H1 (cell line): ENCODE data around the gene DBNDD1. TPM values are rescaled to one million over a fixed set of nuclear protein-coding genes. Genes with fewer than 3 reads are reported as not detected.

ENCODE experiments used
- CTCF ChIA-PET: fragments of 300-600 bp; sonication (Branson Sonifier 250); formaldehyde crosslinking; loops from one replicate; lab custom pipeline; 2021; ENCODE audit not compliant: partially characterized antibody; lab: Charles Lee
- POLR2A ChIA-PET: fragments of 300-600 bp; sonication (Branson Sonifier 250); formaldehyde crosslinking; loops from one replicate; lab custom pipeline; 2021; ENCODE audit warnings: inconsistent platforms; ENCODE audit not compliant: partially characterized antibody; lab: Charles Lee
- DNase-seq, 2 experiments: peaks; one replicate each; pipeline versions ENCODE4 v3.0.0 to v3.0.0-alpha.2; 2010 to 2022; ENCODE audit warnings: low spot score in 2 of 2, low read depth in 1 of 2, mixed read lengths in 1 of 2
- FAIRE-seq: peaks from 2 replicates; lab custom pipeline; 2011; peaks lifted over from hg19 to GRCh38; lab: Jason Lieb, UNC
- H2AFZ ChIP-seq: 2 replicates; pipeline ENCODE4 v1.8.1; 2012; ENCODE audit warnings: low read length, inconsistent platforms
- H2AK5ac ChIP-seq: 2 replicates; pipeline ENCODE4 v1.6.1; 2013; ENCODE audit warnings: low read depth, low read length
- H2BK120ac ChIP-seq: replicated peaks from 2 replicates; pipeline ENCODE3; 2013; ENCODE audit warnings: low read depth, low read length, inconsistent platforms
- H2BK12ac ChIP-seq: 2 replicates; pipeline ENCODE4 v1.6.1; 2013; ENCODE audit warnings: low read depth, low read length
- H2BK15ac ChIP-seq: 2 replicates; pipeline ENCODE4 v1.6.1; 2013; ENCODE audit warnings: low read length
- H2BK20ac ChIP-seq: 2 replicates; pipeline ENCODE4 v1.6.1; 2013; ENCODE audit warnings: low read length
- H2BK5ac ChIP-seq: 2 replicates; pipeline ENCODE4 v1.6.1; 2013; ENCODE audit warnings: low read depth, low read length
- H3K14ac ChIP-seq: 2 replicates; pipeline ENCODE4 v1.6.1; 2013; ENCODE audit warnings: inconsistent platforms; ENCODE audit not compliant: insufficient read length
- H3K18ac ChIP-seq: 2 replicates; pipeline ENCODE4 v1.6.1; 2013; ENCODE audit warnings: low read length; ENCODE audit errors: extremely low read depth
- H3K23ac ChIP-seq: 2 replicates; pipeline ENCODE4 v1.6.1; 2013; ENCODE audit warnings: inconsistent platforms; ENCODE audit not compliant: insufficient read length
- H3K23me2 ChIP-seq: 2 replicates; pipeline ENCODE4 v1.6.1; 2013; ENCODE audit warnings: low read depth, low read length
- H3K27ac ChIP-seq: 2 replicates; pipeline ENCODE4 v1.6.1; 2011; ENCODE audit warnings: low read depth, low read length, inconsistent platforms
- H3K27me3 ChIP-seq, 4 experiments: replicated peaks in 1 of 4; 1 replicate in 1 of 4; 2 replicates in 3 of 4; pipeline versions ENCODE4 v1.6.1 to v1.8.1; 2011 to 2013; ENCODE audit warnings: low read length in 3 of 4, mild to moderate bottlenecking in 3 of 4, inconsistent platforms in 2 of 4, mixed read lengths in 2 of 4, moderate library complexity in 1 of 4; ENCODE audit not compliant: control insufficient read depth in 3 of 4, insufficient read depth in 3 of 4; ENCODE audit errors: extremely low read depth in 1 of 4
- H3K36me3 ChIP-seq, 4 experiments: 2 replicates each; pipeline versions ENCODE4 v1.6.1 to v1.8.1; 2011 to 2013; ENCODE audit warnings: mild to moderate bottlenecking in 4 of 4, low read length in 3 of 4, moderate library complexity in 2 of 4, control low read depth in 1 of 4, inconsistent platforms in 1 of 4; ENCODE audit not compliant: insufficient read depth in 4 of 4, control insufficient read depth in 2 of 4
- H3K4ac ChIP-seq: replicated peaks from 2 replicates; pipeline ENCODE3; 2013; ENCODE audit warnings: low read length, low read depth, mixed read lengths, inconsistent platforms; ENCODE audit not compliant: insufficient read length
- H3K4me1 ChIP-seq, 4 experiments: replicated peaks in 1 of 4; 1 replicate in 1 of 4; 2 replicates in 3 of 4; pipeline versions ENCODE4 v1.6.1 to v1.8.1; 2011 to 2013; ENCODE audit warnings: low read length in 3 of 4, inconsistent platforms in 2 of 4, mixed read lengths in 1 of 4; ENCODE audit not compliant: insufficient read depth in 4 of 4, control insufficient read depth in 3 of 4
- H3K4me2 ChIP-seq, 2 experiments: 2 replicates each; pipeline versions ENCODE4 v1.6.1 to v1.8.1; 2011 to 2013; ENCODE audit warnings: low read depth in 2 of 2, low read length in 2 of 2, control low read depth in 1 of 2, inconsistent platforms in 1 of 2, mild to moderate bottlenecking in 1 of 2; ENCODE audit not compliant: insufficient read depth in 1 of 2
- H3K4me3 ChIP-seq, 4 experiments: fragments of 200-600, 300-600 bp in 1 of 4; sonication (generic), shearing (Covaris generic), sonication (Bioruptor Twin) in 1 of 4; 2 replicates each; pipeline versions ENCODE4 v1.5.1 to v1.8.1; 2011 to 2016; ENCODE audit warnings: low read length in 4 of 4, low read depth in 3 of 4, control low read depth in 2 of 4, inconsistent platforms in 2 of 4, mild to moderate bottlenecking in 2 of 4, mixed read lengths in 1 of 4, moderate library complexity in 1 of 4; ENCODE audit not compliant: insufficient read depth in 2 of 4; ENCODE audit errors: extremely low read depth in 1 of 4
- H3K56ac ChIP-seq: replicated peaks from 2 replicates; pipeline ENCODE3; 2013; ENCODE audit warnings: low read depth, mild to moderate bottlenecking, mixed read lengths, low read length, inconsistent platforms; ENCODE audit not compliant: insufficient read length
- H3K79me1 ChIP-seq: 2 replicates; pipeline ENCODE4 v1.6.1; 2013; ENCODE audit warnings: low read depth, low read length, control low read depth
- H3K79me2 ChIP-seq, 2 experiments: 2 replicates each; pipeline versions ENCODE4 v1.6.1 to v1.8.1; 2012 to 2013; ENCODE audit warnings: low read length in 2 of 2, mild to moderate bottlenecking in 2 of 2, inconsistent platforms in 1 of 2; ENCODE audit not compliant: insufficient read depth in 2 of 2, control insufficient read depth in 1 of 2
- H3K9ac ChIP-seq, 4 experiments: replicated peaks in 1 of 4; 1 replicate in 1 of 4; 2 replicates in 3 of 4; pipeline versions ENCODE4 v1.6.1 to v1.8.1; 2011 to 2013; ENCODE audit warnings: low read depth in 3 of 4, low read length in 3 of 4, control low read depth in 2 of 4, mild to moderate bottlenecking in 2 of 4, moderate library complexity in 2 of 4, inconsistent platforms in 1 of 4; ENCODE audit errors: extremely low read depth in 1 of 4
- H3K9me3 ChIP-seq, 2 experiments: 2 replicates each; pipeline versions ENCODE4 v1.6.1 to v1.8.1; 2012 to 2013; ENCODE audit warnings: mild to moderate bottlenecking in 2 of 2, moderate library complexity in 2 of 2, control low read depth in 1 of 2, inconsistent platforms in 1 of 2, low read depth in 1 of 2, low read length in 1 of 2, mixed read lengths in 1 of 2; ENCODE audit not compliant: insufficient read depth in 2 of 2
- H4K20me1 ChIP-seq, 2 experiments: replicated peaks in 1 of 2; 2 replicates each; pipeline versions ENCODE3 to v1.8.1; 2011 to 2013; ENCODE audit warnings: inconsistent platforms in 2 of 2, low read length in 2 of 2, mild to moderate bottlenecking in 1 of 2; ENCODE audit not compliant: insufficient read depth in 2 of 2, control insufficient read depth in 1 of 2
- H4K5ac ChIP-seq: 2 replicates; pipeline ENCODE4 v1.6.1; 2013; ENCODE audit warnings: low read length, low read depth, mixed read lengths, inconsistent platforms; ENCODE audit not compliant: insufficient read length
- H4K8ac ChIP-seq: 2 replicates; pipeline ENCODE4 v1.8.0; 2013; ENCODE audit warnings: mild to moderate bottlenecking, moderate library complexity, low read length, inconsistent platforms; ENCODE audit not compliant: insufficient read depth; ENCODE audit errors: extremely low read depth
- H4K91ac ChIP-seq: replicated peaks from 2 replicates; pipeline ENCODE3; 2013; ENCODE audit warnings: low read length, mixed read lengths, inconsistent platforms; ENCODE audit not compliant: insufficient read length
- CREB1 ChIP-seq: IDR thresholded peaks from 2 replicates; pipeline ENCODE4 v1.6.1; 2012; ENCODE audit warnings: inconsistent platforms
- CTCF ChIP-seq, 3 experiments: IDR thresholded peaks; 1 replicate in 2 of 3; 2 replicates in 1 of 3; pipeline versions ENCODE4 v1.5.1 to v1.6.1; 2011; ENCODE audit warnings: low read length in 3 of 3, mild to moderate bottlenecking in 3 of 3, inconsistent platforms in 2 of 3, low read depth in 1 of 3, moderate library complexity in 1 of 3; ENCODE audit not compliant: insufficient read depth in 1 of 3; ENCODE audit errors: control extremely low read depth in 1 of 3
- FOSL1 ChIP-seq: IDR thresholded peaks from 2 replicates; pipeline ENCODE4 v1.6.1; 2011; ENCODE audit warnings: mild to moderate bottlenecking, low read depth, low read length, moderate library complexity; ENCODE audit not compliant: insufficient read depth
- GABPA ChIP-seq: IDR thresholded peaks from 2 replicates; pipeline ENCODE4 v1.6.1; 2011; ENCODE audit warnings: mild to moderate bottlenecking, low read length, moderate library complexity, borderline replicate concordance; ENCODE audit not compliant: insufficient read depth
- HDAC6 ChIP-seq: IDR thresholded peaks from one replicate; pipeline ENCODE4 v1.7.1; 2012; ENCODE audit warnings: low read depth, mild to moderate bottlenecking, inconsistent platforms, low read length, moderate library complexity
- NRF1 ChIP-seq: IDR thresholded peaks from 2 replicates; pipeline ENCODE4 v1.6.1; 2011; ENCODE audit warnings: mild to moderate bottlenecking, low read depth, low read length, improper control_type of control experiment
- RBBP5 ChIP-seq: IDR thresholded peaks from 2 replicates; pipeline ENCODE4 v1.7.1; 2012; ENCODE audit warnings: low read depth, mild to moderate bottlenecking, inconsistent platforms, low read length, moderate library complexity, borderline replicate concordance
- WGBS, 2 experiments: shearing (Covaris generic) in 1 of 2; methylation state at CpG; one replicate each; pipeline versions ENCODE4 v1.1.6 to v1.1.7; 2013 to 2015; ENCODE audit warnings: low lambda C conversion rate in 2 of 2, mixed read lengths in 2 of 2, inconsistent platforms in 1 of 2, low coverage in 1 of 2, missing lambda C conversion rate in 1 of 2; ENCODE audit not compliant: insufficient replicate concordance in 2 of 2, insufficient coverage in 1 of 2, insufficient read length in 1 of 2; ENCODE audit errors: extremely low coverage in 1 of 2, missing lambda C conversion rate in 1 of 2; 5-methylcytosine and 5-hydroxymethylcytosine counted together
- polyA plus RNA-seq, 7 experiments: library from polyadenylated mRNA; depleted of rRNA in 3 of 7; stranded (reverse) in 5 of 7; unstranded in 2 of 7; fragments of >200 nt in 5 of 7; fragments of 200-250 nt in 2 of 7; gene quantifications; 1 replicate in 5 of 7; 2 replicates in 1 of 7; 4 replicates in 1 of 7; pipeline versions ENCODE4 v1.2.1 to v1.2.3, GENCODE V29; 2011 to 2013; ENCODE audit warnings: missing spikeins in 2 of 7, mixed read lengths in 2 of 7
- total RNA-seq: library from RNA; stranded (reverse); fragmentation: NEBNext Ultra II Directional; extraction: Animal tissue kit (Norgen Biotek cat#: 25700); gene quantifications from 2 replicates; pipeline ENCODE4 v1.2.1, GENCODE V29; 2021
- TF ChIP-seq, protein P1 (sequence below): IDR thresholded peaks from 2 replicates; pipeline ENCODE4 v1.6.1; 2011; ENCODE audit warnings: low read length, improper control_type of control experiment

Gene DBNDD1
- total and polyA plus RNA-seq, 2 of the 8 experiments (the other 6 are each of a cell fraction or from before 2014, with no cell fraction given) = 69.9 to 92.6 TPM

GRCh38 chr16:90009172-90009899 lies 9.9 kb downstream of the DBNDD1 start:
- no peak overlapping the region for H2BK12ac ChIP-seq
- no peak overlapping the region for H2BK15ac ChIP-seq
- no peaks in the 10 kb centered on the region; the same call in 1 of the 2 replicates for H3K79me1 ChIP-seq
- H2BK120ac ChIP-seq = no peak overlapping the region
- CTCF ChIA-PET = interaction anchor here (0.8 kb wide), 1 partner anchor 10 kb away, joined by 3 read pairs; no protein-coding TSS in a partner anchor
- H2BK20ac ChIP-seq = no peak overlapping the region
- H3K9me3 ChIP-seq = no peaks in the 10 kb centered on the region
- H4K91ac ChIP-seq = no peak overlapping the region
- no peak for DNase-seq
- H2BK5ac ChIP-seq = no peak overlapping the region
- H3K27ac ChIP-seq = no peak overlapping the region
- H3K4ac ChIP-seq = no peak overlapping the region
- H3K36me3 ChIP-seq = peaks cover 0 to 15% (median 5%) of the 10 kb centered on the region in 4 experiments; a peak in 5 of 8 replicates
- H2AFZ ChIP-seq = no peak overlapping the region
- peaks cover 2 to 21% of the 10 kb centered on the region in 2 experiments for H4K20me1 ChIP-seq
- H3K56ac ChIP-seq = no peak overlapping the region
- no peak overlapping the region for H4K8ac ChIP-seq
- H2AK5ac ChIP-seq = no peak overlapping the region
- no peak overlapping the region for H4K5ac ChIP-seq
- 93% methylated on average over 22 of the region's 22 CpGs; no CpG with 5 or more reads in 1 of the 2 experiments for WGBS, 2 experiments
- no peaks in the 10 kb centered on the region for H3K79me2 ChIP-seq
- peaks cover 0 to 4% (median under 1%) of the 10 kb centered on the region in 4 experiments; a peak in 2 of 7 replicates for H3K4me1 ChIP-seq
- H3K23ac ChIP-seq = no peak overlapping the region
- no peak overlapping the region for H3K4me2 ChIP-seq
- no peak overlapping the region for H3K9ac ChIP-seq
- no peak for FAIRE-seq
- H3K23me2 ChIP-seq = no peaks in the 10 kb centered on the region
- H3K18ac ChIP-seq = no peak overlapping the region
- no peaks in the 10 kb centered on the region for H3K27me3 ChIP-seq
- POLR2A ChIA-PET = interaction anchor here (1.2 to 1.7 kb wide), 3 partner anchors 9 to 61 kb away, joined by 3 to 7 read pairs (median 3); partner anchors contain the start of gene DBNDD1
- no peak overlapping the region for H3K14ac ChIP-seq
- H3K4me3 ChIP-seq = no peak overlapping the region
- TF ChIP-seq NRF1 (no peak), CREB1 (no peak), CTCF (IDR thresholded peaks at IDR 0.05; ENCODE audit: control extremely low read depth in 1 of 3, insufficient read depth in 1 of 3, low read depth in 1 of 3, low read length in 3 of 3) (no peak), FOSL1 (no peak), GABPA (no peak), HDAC6 (no peak), RBBP5 (no peak)
- TF ChIP-seq, protein P1, sequence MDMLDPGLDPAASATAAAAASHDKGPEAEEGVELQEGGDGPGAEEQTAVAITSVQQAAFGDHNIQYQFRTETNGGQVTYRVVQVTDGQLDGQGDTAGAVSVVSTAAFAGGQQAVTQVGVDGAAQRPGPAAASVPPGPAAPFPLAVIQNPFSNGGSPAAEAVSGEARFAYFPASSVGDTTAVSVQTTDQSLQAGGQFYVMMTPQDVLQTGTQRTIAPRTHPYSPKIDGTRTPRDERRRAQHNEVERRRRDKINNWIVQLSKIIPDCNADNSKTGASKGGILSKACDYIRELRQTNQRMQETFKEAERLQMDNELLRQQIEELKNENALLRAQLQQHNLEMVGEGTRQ = no peak
